Measurements from ENCODE around the gene GARIN5B. TPM values are rescaled to one million over a fixed set of nuclear protein-coding genes. Genes with fewer than 3 reads are reported as not detected.

GARIN5B gene
- total RNA-seq, 1 donor from 2014 or later: not detected

DNA sequence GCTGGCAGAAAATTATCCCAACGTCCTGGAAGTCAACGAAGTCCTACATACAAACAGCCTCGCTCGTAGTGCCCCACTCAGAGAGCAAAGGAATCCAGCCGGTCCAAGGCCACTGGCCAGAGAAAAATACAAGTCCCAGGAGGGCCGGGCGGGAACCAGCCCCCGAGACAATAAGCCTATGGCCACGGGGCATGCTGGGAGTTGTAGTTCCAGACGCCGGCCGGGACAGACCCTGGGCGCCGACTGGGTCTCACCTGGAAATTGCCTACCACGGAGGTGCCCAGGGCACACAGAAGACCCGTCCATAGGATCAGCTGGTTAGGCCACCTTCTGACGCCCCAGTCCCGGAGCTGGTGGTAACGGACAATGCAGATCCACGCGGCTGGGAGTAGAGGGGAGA is 43.3 kb downstream of the GARIN5B start:
- Histone ChIP-seq H3K4me3 (no peak overlapping the region), H3K27ac (no peak overlapping the region), H3K36me3 (no peaks in the 10 kb centered on the region), H3K9me3 (no peaks in the 10 kb centered on the region), H3K27me3 (ENCODE audit: low read depth) (peaks cover 5% of the 10 kb centered on the region), H3K4me1 (no peaks in the 10 kb centered on the region)
- intact Hi-C loops (cut with DNase I): no loop called here
- TF ChIP-seq, protein P1, sequence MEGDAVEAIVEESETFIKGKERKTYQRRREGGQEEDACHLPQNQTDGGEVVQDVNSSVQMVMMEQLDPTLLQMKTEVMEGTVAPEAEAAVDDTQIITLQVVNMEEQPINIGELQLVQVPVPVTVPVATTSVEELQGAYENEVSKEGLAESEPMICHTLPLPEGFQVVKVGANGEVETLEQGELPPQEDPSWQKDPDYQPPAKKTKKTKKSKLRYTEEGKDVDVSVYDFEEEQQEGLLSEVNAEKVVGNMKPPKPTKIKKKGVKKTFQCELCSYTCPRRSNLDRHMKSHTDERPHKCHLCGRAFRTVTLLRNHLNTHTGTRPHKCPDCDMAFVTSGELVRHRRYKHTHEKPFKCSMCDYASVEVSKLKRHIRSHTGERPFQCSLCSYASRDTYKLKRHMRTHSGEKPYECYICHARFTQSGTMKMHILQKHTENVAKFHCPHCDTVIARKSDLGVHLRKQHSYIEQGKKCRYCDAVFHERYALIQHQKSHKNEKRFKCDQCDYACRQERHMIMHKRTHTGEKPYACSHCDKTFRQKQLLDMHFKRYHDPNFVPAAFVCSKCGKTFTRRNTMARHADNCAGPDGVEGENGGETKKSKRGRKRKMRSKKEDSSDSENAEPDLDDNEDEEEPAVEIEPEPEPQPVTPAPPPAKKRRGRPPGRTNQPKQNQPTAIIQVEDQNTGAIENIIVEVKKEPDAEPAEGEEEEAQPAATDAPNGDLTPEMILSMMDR (IDR thresholded peaks at IDR 0.05): no peak
- ATAC-seq: peak; percentile 26 to 42
- DNase-seq: no peak

DNA sequence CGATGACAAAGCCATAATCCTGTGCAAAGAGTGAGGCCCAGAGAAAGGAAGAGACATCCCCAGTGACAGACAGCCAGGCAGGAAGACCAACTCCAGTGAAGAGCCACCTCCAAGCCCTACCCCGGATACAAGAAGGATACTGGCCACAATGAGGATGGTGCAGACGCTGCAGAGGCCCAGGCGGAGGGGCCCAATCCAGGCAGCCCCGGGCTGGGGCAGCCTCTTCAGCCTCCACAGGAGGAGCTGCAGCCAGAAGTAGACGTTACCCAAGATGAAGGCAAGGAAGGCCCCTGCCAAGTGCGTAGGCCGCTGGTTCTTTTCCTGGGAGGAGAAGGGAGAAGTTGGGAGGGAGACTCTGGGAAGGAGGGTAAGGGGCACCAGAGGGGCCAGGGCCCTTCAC is 46.4 kb downstream of the GARIN5B start:
- H3K4me3 ChIP-seq: no peak overlapping the region
- peaks cover 5% of the 10 kb centered on the region for H3K27me3 ChIP-seq (ENCODE audit: low read depth)
- intact Hi-C loops (cut with DNase I): no loop called here
- H3K9me3 ChIP-seq: no peaks in the 10 kb centered on the region
- H3K36me3 ChIP-seq: no peaks in the 10 kb centered on the region
- no peak overlapping the region for H3K27ac ChIP-seq
- DNase-seq: no peak
- TF ChIP-seq, protein P1 (IDR thresholded peaks at IDR 0.05): no peak
- no peaks in the 10 kb centered on the region for H3K4me1 ChIP-seq
- ATAC-seq: no peak

- Histone ChIP-seq H3K9me3 (no peaks in the 10 kb centered on the region), H3K4me3 (no peak overlapping the region), H3K36me3 (no peaks in the 10 kb centered on the region), H3K4me1 (no peaks in the 10 kb centered on the region), H3K27ac (no peak overlapping the region), H3K27me3 (ENCODE audit: low read depth) (peaks cover 5% of the 10 kb centered on the region)
- TF ChIP-seq, protein P1 (IDR thresholded peaks at IDR 0.05): no peak
- intact Hi-C loops (cut with DNase I): no loop called here
- DNase-seq: no peak
- ATAC-seq: no peak
These were observed 47.0 kb downstream of the GARIN5B start for GRCh38 chr19:55315956-55316525.

DNA sequence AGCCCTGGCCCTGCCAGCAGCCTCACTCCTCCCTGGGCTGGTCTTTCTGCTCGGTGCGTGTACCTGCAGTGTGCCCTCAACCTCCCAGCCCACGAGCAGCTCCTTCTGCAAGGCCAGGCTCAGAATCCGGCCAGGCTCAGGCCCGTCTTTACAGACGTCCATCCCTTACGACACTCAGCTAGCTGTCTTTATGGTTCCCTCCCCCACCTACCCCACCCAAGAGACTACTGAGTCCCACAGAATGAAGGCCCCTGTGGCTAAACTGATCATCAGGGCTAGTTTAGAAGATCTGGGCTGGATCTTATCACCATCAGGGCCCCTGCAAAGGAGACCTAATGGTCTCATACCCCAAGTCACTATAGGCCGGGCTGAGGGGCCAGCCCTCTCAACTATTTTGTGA is 48.7 kb downstream of the GARIN5B start:
- no peak overlapping the region for H3K4me3 ChIP-seq
- intact Hi-C loops (cut with DNase I): no loop called here
- H3K27me3 ChIP-seq (ENCODE audit: low read depth): no peaks in the 10 kb centered on the region
- DNase-seq (no peak), ATAC-seq (no peak)
- no peaks in the 10 kb centered on the region for H3K36me3 ChIP-seq
- H3K9me3 ChIP-seq: no peaks in the 10 kb centered on the region
- no peaks in the 10 kb centered on the region for H3K4me1 ChIP-seq
- TF ChIP-seq, protein P1 (IDR thresholded peaks at IDR 0.05): no peak
- no peak overlapping the region for H3K27ac ChIP-seq

DNA sequence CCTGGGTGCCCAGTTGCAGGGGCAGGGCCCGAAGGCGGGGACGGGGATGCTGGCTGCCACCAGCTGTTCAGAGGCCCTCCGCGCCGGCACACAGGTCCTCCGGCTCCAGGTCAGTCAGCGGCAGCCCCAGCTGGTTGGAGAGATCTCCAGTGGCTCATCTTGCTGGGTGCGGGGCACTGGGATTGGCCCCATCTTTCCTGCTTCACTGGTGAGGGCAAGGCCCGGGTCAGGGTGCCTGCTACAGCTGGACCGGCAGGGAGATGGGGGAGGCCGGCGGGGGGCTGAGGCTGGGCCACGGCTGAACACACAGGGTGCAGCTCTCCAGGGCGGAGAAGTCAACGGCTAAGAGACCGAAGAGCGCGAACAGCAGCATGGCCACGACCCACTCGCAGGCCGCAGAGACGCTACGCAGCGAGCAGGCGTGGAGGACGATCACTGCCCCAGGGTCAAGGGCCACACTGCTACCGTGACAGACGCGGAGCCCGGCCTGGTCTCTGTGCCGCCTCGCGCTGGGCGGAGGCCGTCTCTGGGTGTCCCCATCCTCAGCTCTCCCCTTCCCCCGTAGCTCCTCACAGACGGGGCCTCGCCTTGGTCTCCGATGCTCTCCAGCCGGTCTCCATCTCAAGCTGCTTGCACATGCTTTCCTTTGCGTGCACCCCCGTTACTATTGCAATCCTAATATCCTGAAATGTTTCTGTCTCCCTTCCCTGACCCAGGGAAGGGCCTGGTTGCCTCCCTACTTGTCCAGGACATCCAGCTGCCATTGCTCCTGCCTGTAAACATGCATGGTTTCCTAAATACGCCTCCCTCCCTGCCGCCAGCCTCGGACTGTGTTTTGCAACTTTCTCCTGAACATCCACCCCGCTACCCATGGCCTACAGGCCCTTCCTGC is 50.2 kb downstream of the GARIN5B start:
- Histone ChIP-seq H3K27me3 (ENCODE audit: low read depth) (no peaks in the 10 kb centered on the region), H3K9me3 (no peaks in the 10 kb centered on the region), H3K27ac (no peak overlapping the region), H3K4me1 (no peaks in the 10 kb centered on the region), H3K4me3 (no peak overlapping the region), H3K36me3 (no peaks in the 10 kb centered on the region)
- intact Hi-C loops (cut with DNase I): no loop called here
- peak in 1 of 2 donors; percentile 22 for ATAC-seq
- no peak for DNase-seq
- TF ChIP-seq, protein P1 (IDR thresholded peaks at IDR 0.05): no peak

Data from lower lobe of right lung (tissue), 2 donors.